ENCODE data around the gene ANKRD65.

GRCh38 chr1:1395166-1395565, 25.9 kb downstream of the ANKRD65 start:
- TF ChIP-seq CTCF (IDR thresholded peaks at IDR 0.05; ENCODE audit: extremely low read depth in 1 of 2, insufficient read depth in 1 of 2, low read depth in 1 of 2, low read length in 2 of 2) (no peak), POLR2A (IDR thresholded peaks at IDR 0.05; ENCODE audit: low read depth, low read length) (no peak), POLR2AphosphoS5 (IDR thresholded peaks at IDR 0.05; ENCODE audit: insufficient read depth, low read depth, low read length) (no peak), MYC (IDR thresholded peaks at IDR 0.05; ENCODE audit: low read depth, low read length) (no peak), EZH2 (IDR thresholded peaks at IDR 0.05; ENCODE audit: borderline replicate concordance, low read depth, low read length, severe bottlenecking) (no peak), FOS (IDR thresholded peaks at IDR 0.05; ENCODE audit: borderline replicate concordance, insufficient read depth, low read length) (no peak)
